ACHN (cell line): ENCODE measurements around the gene SPDYE2.
A peak's percentile ranks its signal among the peaks of the same experiment; 100 is the strongest.
"Not testable (repeated sequence)": the region's sequence is repeated elsewhere in the genome, so short reads cannot be mapped to it uniquely, and the experiment has no call there.

Experiments
- DNase-seq: peaks from one replicate; pipeline ENCODE4 v3.0.0-alpha.2; 2015
- in situ Hi-C: cut with HindIII; loops from 2 replicates; pipeline ENCODE4 v1.10.0; 2017; ENCODE audit warnings: low sequenced_read_pairs, low pct_ligation_motif_present, low pct_unique_long_range_greater_than_20kb

SPDYE2 gene

DNA sequence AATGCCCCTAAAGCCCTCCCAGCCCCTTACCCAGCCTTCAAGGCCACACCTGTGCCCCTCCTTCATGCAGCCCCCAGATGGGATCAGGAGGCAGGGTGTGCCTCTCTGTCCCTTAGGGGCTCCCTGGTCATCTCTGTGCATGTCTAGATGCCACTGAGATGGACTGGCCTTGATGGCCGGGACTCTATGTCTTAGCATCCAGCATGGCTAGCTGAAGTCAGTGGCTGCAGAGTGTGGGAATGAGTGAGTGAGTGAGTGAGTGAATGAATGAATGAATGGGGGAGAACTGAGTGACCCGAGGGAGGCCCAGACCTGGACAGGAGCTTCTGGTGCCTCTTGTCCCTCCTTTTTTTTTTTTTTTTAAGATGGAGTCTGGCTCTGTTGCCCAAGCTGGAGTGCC is 18.9 kb upstream of the SPDYE2 start:
- in situ Hi-C loops, DNase-seq: not testable (repeated sequence)

DNA sequence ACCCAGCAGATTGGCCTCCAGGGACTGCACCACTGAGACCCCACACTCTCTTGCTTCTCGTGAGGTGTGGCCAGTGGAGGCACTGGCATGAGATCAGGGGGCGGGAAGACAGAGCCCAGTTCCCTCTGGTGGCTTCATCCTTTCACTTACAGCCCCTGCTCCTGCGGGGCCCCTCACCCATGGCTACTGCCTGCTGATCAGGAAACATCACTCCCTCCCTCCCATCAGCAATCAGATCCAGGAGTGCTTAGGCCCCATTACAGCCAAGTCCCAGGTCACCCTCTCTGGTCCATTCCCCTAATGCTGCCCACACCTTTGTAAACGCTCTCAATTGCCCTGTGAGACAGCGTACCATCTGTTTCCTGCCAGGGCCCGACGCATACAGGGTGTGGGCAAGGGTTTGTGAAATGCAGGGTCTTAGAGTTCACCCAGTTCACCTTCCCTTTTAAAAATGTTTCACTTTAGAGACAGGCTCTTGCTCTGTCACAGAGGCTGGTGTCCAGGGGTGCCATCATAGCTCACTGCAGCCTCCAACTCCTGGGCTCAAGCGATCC is 15.9 kb upstream of the SPDYE2 start:
- DNase-seq, in situ Hi-C loops: not testable (repeated sequence)

DNA sequence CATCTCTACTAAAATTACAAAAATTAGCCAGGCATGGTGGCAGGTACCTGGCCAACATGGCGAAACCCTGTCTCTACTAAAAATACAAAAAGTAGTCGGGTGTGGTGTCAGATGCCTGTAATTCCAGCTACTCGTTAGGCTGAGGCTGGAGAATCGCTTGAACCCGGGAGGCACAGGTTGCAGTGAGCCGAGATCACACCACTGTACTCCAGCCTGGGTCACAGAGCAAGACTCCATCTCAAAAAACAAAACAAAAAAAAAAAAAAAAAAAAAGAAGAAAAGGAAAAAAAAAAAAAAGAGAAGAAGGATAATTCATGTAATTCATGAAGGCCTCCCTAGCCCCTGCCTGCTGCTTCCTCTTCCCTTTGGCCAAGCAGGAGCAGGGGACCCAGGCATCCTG is 10.4 kb upstream of the SPDYE2 start:
- in situ Hi-C loops, DNase-seq: not testable (repeated sequence)

DNA sequence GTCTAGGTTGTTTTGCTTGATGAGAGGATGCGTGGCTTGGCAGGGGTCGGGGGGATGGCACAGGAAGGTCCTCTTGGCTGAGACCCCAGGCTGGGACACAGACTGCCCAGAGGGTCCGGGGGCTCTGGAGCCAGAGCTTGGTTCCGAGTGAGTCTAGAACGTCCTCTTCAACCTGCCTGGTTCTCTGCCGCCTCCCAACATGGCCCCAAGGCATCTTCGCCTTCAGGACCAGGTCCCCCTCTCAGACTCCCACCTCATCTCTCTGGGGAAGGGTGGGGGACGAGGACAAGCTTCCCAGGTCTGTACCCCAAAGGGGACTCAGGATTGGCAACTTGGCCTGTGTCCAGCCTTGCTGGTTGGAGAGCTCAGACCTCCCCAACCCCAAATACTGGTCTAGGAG is 8.9 kb upstream of the SPDYE2 start:
- in situ Hi-C loops = not testable (repeated sequence)

DNA sequence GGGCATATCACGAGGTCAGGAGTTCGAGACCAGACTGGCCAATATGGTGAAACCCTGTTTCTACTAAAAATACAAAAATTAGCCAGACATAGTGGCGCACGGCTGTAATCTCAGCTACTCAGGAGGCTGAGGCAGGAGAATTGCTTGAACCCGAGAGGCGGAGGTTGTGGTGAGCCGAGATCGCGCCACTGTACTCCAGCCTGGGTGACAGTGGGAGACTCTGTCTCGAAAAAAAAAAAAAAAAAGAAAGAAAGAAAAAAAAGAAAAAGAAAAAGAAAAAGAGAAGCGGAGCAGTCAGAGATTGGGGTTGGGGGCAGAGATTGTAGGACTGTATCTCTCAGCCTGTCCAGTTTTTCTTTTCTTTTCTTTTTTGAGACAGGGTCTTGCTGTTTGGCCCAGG is 8.3 kb upstream of the SPDYE2 start:
- in situ Hi-C loops, DNase-seq: not testable (repeated sequence)

More for the DNA sequence above, 8.9 kb upstream of the SPDYE2 start:
- DNase-seq = not testable (repeated sequence)

DNA sequence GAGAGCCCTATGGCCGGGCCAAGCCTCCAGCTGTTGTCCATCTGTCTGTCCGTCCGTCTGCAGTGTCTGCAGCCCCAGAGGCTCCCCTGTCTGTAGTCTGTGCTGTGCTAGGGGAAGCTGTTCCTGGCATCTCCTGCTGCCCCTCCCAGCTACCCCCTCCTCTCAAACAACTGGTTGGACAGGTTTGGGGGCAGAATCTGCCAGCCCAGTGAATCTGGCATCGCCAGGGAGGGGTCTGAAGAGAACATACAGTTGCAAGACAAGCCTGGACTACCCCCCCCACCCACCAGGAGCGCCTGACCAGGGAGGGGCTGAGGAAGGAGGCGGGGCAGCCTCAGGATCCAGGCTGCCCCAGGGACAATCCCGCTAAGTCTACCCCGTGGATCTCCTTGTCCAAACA is 7.4 kb upstream of the SPDYE2 start, which contains the start of gene UPK3BL2:
Gene UPK3BL2 (minus strand): TSS at position 101 of the 400 bp plus-strand sequence. CDS start 60 bp downstream, at position 41.
- DNase-seq, in situ Hi-C loops: not testable (repeated sequence)

DNA sequence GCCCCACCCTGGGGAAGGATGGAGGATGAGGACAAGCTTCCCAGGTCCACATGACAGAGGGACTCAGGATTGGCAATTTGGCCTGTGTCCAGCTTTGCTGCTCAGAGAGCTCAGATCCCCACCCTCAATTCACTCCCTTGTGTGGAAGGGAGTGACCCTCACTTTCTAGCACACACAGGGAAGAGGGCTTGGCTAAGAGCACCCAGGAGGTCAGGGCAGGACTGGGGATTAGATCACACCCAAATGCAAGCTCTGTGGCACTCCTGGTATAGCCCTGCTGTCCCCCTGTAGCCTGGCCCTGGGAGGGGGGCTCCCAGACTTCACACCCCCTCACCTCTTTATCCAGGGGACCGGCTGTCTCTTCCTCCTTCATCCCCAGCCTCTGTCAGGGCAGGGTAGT is 6.7 kb upstream of the SPDYE2 start:
- DNase-seq, in situ Hi-C loops: not testable (repeated sequence)

DNA sequence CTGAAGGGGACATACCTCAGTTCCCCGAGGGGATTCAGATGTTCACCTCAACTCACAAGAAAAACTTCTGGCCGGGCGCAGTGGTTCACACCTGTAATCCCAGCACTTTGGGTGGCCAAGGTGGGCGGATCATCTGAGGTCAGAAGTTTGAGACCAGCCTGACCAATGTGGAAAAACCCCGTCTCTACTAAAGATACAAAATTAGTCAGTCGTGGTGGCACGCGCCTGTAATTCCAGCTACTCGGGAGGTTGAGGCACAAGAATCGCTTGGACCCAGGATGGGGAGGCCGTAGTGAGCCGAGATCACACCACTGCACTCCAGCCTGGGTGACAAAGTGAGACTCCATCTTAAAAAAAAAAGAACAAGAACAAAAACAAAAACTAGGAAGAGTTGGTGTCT is 5.7 kb upstream of the SPDYE2 start:
- DNase-seq, in situ Hi-C loops: not testable (repeated sequence)

DNA sequence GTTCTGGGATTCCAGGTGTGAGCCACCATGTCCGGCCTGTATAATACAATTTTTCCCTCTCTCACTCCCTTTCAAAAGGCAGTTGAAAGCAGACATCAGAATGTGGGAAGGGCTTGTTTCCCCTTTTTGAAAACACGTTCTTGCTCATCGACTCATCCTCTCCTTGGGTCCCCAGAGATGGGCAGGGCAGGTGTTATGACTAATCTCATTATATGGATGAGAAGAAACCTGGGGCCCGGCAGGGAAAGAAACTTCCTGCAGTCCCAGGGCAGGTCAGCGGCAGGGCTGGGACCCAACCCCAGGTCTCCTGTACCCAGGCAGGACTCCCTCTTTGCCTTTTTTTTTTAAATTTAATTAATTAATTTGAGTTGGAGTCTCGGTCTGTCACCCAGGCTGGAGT is 4.7 kb upstream of the SPDYE2 start:
- in situ Hi-C loops, DNase-seq: not testable (repeated sequence)

DNA sequence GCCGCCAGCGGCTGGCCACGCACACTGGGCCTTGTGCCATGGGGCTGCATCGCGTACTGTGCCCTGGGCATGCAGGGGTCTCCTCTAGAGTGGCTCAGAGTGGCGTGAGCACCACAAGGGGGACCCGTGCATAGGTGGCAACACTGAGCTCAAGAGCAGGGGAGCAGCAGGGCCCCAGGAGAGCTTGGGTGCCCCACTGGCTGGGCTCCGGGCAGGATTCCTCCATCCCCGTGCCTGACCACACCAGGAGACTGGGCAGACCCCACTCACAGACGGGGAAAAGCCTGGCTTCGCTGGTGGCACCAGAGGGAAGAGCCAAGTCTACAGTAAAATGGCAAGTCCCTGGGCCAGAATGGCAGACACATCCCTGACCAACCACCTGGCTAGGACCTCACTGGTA is 17.6 kb downstream of the SPDYE2 start:
- DNase-seq, in situ Hi-C loops: not testable (repeated sequence)

DNA sequence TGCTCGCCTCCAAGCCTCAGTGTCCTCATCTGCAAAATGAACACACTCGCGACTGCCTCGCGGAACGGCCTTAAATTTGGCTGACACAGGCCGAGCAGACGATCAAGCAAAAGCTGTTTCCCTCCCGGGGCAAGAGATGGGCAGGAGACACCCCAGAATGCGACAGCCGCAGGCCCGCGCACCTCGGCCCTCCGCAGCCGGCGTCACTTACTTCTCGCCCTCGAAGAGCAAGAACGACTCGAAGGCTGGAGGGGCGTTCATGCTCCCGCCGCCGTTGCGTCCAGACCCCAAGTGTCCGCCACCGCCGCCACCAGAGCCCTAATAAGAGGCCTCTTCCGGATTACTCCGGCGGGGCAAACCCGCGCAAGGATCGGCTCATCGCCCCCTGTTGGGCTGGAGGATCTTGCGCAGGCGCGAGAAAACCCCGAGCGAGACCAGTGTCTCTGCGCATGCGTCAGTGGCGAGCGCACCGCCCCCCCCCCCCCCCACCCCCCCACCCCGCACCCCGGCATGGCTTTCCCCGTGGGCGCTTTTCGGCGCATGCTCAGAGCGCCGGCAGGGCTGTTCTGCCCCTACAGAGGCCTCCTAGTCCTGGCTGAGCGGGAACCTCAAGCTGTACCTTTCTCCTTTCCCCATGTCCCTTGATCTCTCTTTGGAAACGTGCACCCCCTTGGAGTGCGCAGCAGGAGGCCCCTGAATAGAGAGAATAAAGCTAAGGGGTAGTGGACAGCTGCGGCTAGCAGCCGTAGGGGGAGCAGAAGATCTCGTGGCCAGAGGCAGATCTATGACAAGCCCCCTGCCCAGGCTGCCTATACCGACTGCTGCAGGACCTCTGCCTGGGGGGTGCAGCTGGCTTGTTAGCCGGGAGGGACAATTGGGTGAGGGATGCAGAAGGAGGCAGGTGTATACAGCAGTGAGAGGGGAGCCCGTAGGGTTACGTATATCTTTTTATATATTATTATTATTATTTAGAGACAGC is 21.5 kb downstream of the SPDYE2 start, which contains the start of gene POLR2J3:
Gene POLR2J3 (minus strand): TSS at position 323 of the 979 bp plus-strand sequence. CDS start 62 bp downstream, at position 261.
- in situ Hi-C loops = not testable (repeated sequence)
- DNase-seq = peak; percentile 94

DNA sequence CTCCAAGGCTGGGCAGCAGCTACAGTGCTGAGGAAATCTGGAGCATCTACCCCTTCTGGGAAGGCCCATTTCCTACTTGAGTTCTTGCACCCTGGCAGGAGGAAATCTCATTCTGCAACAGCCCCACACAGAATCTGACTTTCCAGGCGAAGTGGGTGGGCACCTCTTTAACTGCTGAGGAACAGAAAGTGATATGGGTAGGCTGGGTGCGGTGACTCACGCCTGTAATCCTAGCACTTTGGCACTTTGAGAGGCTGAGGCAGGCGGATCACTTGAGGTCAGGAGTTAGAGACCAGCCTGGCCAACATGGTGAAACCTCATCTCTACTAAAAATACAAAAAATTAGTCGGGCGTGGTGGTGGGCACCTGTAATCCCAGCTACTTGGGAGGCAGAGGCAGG is 23.6 kb downstream of the SPDYE2 start:
- in situ Hi-C loops, DNase-seq: not testable (repeated sequence)

DNA sequence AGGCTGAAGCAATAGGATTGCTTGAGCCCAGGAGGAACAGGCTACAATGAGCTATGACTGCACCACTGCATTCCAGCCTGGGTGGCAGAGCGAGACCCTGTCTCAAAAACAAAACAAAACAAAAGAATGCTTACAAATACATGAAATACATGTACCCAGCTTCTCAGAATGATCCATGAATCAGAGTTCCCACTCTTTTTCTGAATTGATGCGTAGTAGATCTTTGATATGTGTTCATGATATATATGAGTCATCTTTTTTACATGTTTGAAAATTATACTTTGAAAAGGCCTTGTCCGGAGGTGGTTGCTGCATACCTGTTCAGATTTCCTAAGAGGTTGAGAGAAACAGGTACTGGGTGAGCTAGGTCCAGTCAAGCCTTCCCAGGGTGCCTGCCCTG is 25.3 kb downstream of the SPDYE2 start:
- in situ Hi-C loops, DNase-seq: not testable (repeated sequence)

DNA sequence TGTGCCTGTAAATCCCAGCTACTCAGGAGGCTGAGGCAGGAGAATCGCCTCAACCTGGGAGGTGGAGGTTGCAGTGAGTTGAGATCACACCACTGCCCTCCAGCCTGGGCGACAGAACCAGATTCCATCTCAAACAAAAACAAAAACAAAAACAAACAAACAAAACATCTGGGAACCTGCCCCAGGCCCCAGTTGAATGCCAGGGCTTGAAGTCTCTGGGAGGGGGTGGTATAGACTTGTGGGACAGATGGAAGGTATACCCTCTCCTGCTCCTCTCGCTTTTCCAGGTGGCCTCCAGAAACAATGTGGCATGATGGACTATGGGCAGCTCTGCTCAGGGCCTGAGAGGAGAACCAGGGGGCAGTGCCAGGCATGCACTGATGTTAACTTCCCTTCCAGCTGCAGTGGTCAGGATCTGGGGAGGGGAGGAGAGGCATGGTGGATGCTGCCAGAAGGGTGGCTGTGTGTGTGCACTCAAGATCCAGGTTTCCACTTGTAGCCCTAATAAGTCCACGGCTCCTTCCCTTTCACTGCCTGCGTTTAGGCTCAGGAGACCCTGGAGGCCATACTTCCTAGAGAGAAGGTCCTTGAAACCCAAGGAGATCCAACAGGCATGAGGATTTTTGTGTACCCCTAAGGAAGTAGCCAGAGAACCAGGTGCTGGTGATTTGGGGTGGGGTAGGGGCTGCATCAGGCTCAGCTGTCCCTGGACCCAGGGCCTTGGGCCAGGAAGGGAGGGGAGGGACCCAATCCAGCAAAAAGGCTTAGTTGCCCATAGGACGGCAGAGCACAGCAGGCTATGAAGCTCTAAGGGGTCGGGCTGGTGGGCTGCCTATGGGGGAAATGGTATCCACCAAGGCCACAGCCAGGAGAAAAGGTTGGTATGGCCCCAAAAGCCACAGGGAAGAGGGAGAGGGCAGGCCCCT is 26.6 kb downstream of the SPDYE2 start:
- DNase-seq, in situ Hi-C loops: not testable (repeated sequence)

DNA sequence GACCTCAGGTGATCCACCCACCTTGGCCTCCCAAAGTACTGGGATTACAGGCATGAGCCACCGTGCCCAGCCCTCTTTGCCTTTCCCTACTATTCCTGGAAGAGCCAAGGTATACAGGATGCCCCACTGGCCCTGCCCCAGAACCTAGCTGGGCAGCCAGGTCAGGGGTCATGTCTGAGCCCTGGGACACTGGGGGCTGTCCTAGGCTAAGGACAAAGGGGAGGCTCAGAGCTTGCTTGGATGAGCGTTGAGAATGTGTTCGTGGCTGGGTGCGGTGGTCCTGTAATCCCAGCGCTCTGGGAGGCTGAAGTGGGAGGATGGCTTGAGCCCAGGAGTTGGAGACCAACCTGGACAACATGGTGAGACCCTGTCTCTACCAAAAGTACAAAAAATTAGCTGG is 27.5 kb downstream of the SPDYE2 start:
- in situ Hi-C loops, DNase-seq: not testable (repeated sequence)

DNA sequence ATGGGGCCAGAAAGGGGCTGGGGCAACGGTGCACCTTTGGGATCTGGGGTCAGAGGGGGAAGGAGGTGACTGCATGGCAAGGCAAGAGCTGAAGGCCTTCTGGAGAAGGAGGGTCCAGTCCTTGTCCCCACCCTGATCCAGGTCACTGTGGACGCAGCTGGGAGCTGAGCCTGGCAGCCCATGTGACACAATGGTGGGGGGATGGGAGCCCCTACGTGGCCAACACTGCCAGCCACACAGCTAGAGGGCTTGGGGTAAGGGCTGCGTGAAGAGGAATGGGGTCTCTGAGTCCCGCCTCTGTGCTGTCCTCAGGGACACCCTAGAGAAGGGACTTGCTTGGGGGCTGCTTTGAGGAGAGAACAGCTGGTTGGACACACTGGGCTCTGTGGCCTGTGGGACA is 30.7 kb downstream of the SPDYE2 start:
- DNase-seq, in situ Hi-C loops: not testable (repeated sequence)

DNA sequence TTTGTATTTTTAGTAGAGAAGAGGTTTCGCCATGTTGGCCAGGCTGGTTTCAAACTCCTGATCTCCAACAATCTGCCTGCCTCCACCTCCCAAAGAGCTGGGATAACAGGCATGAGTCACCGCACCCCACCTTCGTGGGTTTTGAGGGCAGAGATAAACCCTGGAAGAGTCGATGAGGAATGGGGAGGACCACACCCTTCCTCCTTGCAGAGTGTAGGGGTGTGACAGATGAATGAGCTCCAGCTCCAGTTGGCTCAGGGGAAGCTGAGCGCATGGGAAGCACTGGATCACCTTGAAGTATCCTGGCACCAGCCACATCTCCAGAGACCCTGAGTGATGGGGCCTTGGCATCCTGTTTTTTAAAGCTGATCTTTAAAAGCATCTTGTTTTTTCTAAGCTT is 32.5 kb downstream of the SPDYE2 start:
- DNase-seq, in situ Hi-C loops: not testable (repeated sequence)

DNA sequence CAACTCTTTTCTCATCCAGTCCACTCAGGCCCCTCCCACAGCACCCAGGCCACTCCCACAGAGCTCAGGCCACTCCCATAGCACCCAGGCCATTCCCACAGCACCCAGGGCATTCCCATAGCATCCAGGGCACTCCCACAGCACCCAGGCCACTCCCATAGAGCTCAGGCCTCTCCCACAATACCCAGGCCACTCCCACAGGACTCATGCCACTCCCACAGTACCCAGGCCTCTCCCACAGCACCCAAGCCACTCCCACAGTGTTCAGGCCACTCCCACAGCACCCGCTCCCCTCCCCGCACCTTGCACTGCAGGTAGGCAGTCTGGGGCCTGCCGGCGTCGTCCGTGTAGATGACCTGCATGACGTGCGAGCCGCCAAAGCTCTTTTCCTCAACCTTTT is 38.8 kb downstream of the SPDYE2 start:
- in situ Hi-C loops = not testable (repeated sequence)

More for the DNA sequence above, 38.8 kb downstream of the SPDYE2 start:
- not testable (repeated sequence) for DNase-seq
